RCC 7860 (cell line): ENCODE results near the gene SRF.
"Not testable (repeated sequence)": the region's sequence is repeated elsewhere in the genome, so short reads cannot be mapped to it uniquely, and the experiment has no call there.

ENCODE experiments used
- DNase-seq: peaks from one replicate; pipeline ENCODE4 v3.0.0-alpha.2; 2015; ENCODE audit warnings: low spot score
- FAIRE-seq: peaks from 2 replicates; lab custom pipeline; 2012; peaks lifted over from hg19 to GRCh38; lab: Jason Lieb, UNC

Gene SRF

GRCh38 chr6:43170931-43171706 lies at the start of gene SRF:
Gene SRF, plus strand, starts transcription at chr6:43171269. Its CDS starts 388 bp downstream, at chr6:43171657.
- peak; percentile 79 for FAIRE-seq

GRCh38 chr6:43122146-43122545 lies 48.9 kb upstream of the SRF start:
- no peak for DNase-seq
- FAIRE-seq, result no peak

More at GRCh38 chr6:43170931-43171706, at the start of gene SRF:
- peak; percentile 96 for DNase-seq

GRCh38 chr6:43123461-43124314 lies 47.4 kb upstream of the SRF start:
- no peak for DNase-seq
- no peak for FAIRE-seq

- no peak for FAIRE-seq
- DNase-seq, result no peak
Measured at GRCh38 chr6:43124481-43124880, 46.6 kb upstream of the SRF start.

GRCh38 chr6:43125119-43125518 lies 46.0 kb upstream of the SRF start:
- no peak for DNase-seq
- FAIRE-seq, result no peak

GRCh38 chr6:43125555-43125954 lies 45.5 kb upstream of the SRF start:
- DNase-seq (no peak), FAIRE-seq (no peak)

- FAIRE-seq, result no peak
Measured at GRCh38 chr6:43127180-43127579, 43.9 kb upstream of the SRF start.

GRCh38 chr6:43127877-43128276 lies 43.2 kb upstream of the SRF start:
- no peak for FAIRE-seq
- DNase-seq, result no peak

More at GRCh38 chr6:43127180-43127579, 43.9 kb upstream of the SRF start:
- no peak for DNase-seq

GRCh38 chr6:43128926-43129325 lies 42.1 kb upstream of the SRF start:
- FAIRE-seq, result no peak
- DNase-seq, result no peak

GRCh38 chr6:43129434-43130194 lies 41.5 kb upstream of the SRF start:
- DNase-seq (no peak), FAIRE-seq (no peak)

- DNase-seq (no peak), FAIRE-seq (no peak)
Measured at GRCh38 chr6:43130429-43130828, 40.6 kb upstream of the SRF start.

GRCh38 chr6:43131379-43131778 lies 39.7 kb upstream of the SRF start:
- DNase-seq, FAIRE-seq: not testable (repeated sequence)

GRCh38 chr6:43138267-43138666 lies 32.8 kb upstream of the SRF start:
- DNase-seq (no peak), FAIRE-seq (no peak)

GRCh38 chr6:43139973-43140372 lies 31.1 kb upstream of the SRF start:
- FAIRE-seq, DNase-seq: not testable (repeated sequence)

- no peak for DNase-seq
- no peak for FAIRE-seq
Measured at GRCh38 chr6:43141644-43142043, 29.4 kb upstream of the SRF start.

- DNase-seq (no peak), FAIRE-seq (no peak)
Measured at GRCh38 chr6:43142101-43142500, 29.0 kb upstream of the SRF start.

- FAIRE-seq (no peak), DNase-seq (peak; percentile 39)
Measured at GRCh38 chr6:43143235-43144128, 27.6 kb upstream of the SRF start.

- DNase-seq (no peak), FAIRE-seq (no peak)
Measured at GRCh38 chr6:43144879-43145278, 26.2 kb upstream of the SRF start.

GRCh38 chr6:43146261-43146660 lies 24.8 kb upstream of the SRF start:
- DNase-seq (no peak), FAIRE-seq (no peak)
